A673 (cell line): ENCODE results near the gene HSD17B2. TPM values are rescaled to one million over a fixed set of nuclear protein-coding genes. Genes with fewer than 3 reads are reported as not detected.

Experiments
- BruUV-seq: library from RNA; stranded (reverse); fragments of 400-500 nt; replicated peaks from 2 replicates; lab custom pipeline; 2021; lab: Mats Ljungman, UMichigan
- CTCF ChIA-PET: fragments of 300-600 bp; sonication (Branson Sonifier 250); formaldehyde crosslinking; loops from one replicate; lab custom pipeline; 2022; ENCODE audit warnings: antibody characterized with exemption; lab: Charles Lee
- POLR2A ChIA-PET: fragments of 300-600 bp; sonication (Branson Sonifier 250); formaldehyde crosslinking; loops from one replicate; lab custom pipeline; 2022; ENCODE audit warnings: antibody characterized with exemption; ENCODE audit not compliant: low non-redundant PET; lab: Charles Lee
- DNase-seq: peaks from one replicate; pipeline ENCODE4 v3.0.0-alpha.2; 2015; ENCODE audit warnings: low spot score
- H3K27ac ChIP-seq: fragments of 200-600 bp; sonication (generic); 2 replicates; pipeline ENCODE4 v1.5.1; 2016; ENCODE audit warnings: mixed run types, low read depth, mild to moderate bottlenecking, mixed read lengths, antibody characterized with exemption, low read length; ENCODE audit not compliant: poor library complexity, severe bottlenecking
- H3K27me3 ChIP-seq: fragments of 200-600 bp; sonication (generic); replicated peaks from 2 replicates; pipeline ENCODE4 v1.6.1; 2017; ENCODE audit warnings: mixed run types, low read depth, mild to moderate bottlenecking, mixed read lengths, antibody characterized with exemption, low read length; ENCODE audit not compliant: insufficient read depth, poor library complexity
- H3K36me3 ChIP-seq: fragments of 200-600 bp; sonication (generic); 2 replicates; pipeline ENCODE4 v1.6.1; 2016; ENCODE audit warnings: mixed run types, mild to moderate bottlenecking, mixed read lengths, antibody characterized with exemption, low read length; ENCODE audit not compliant: insufficient read depth, poor library complexity, severe bottlenecking
- H3K4me1 ChIP-seq: fragments of 200-600 bp; sonication (generic); 2 replicates; pipeline ENCODE4 v1.6.1; 2017; ENCODE audit warnings: mixed run types, mild to moderate bottlenecking, mixed read lengths, antibody characterized with exemption, low read length; ENCODE audit not compliant: insufficient read depth, poor library complexity, severe bottlenecking
- H3K4me3 ChIP-seq: fragments of 200-600 bp; sonication (generic); 2 replicates; pipeline ENCODE4 v1.5.1; 2016; ENCODE audit warnings: low read depth, mixed run types, mild to moderate bottlenecking, mixed read lengths, low read length; ENCODE audit not compliant: poor library complexity, severe bottlenecking
- H3K9me3 ChIP-seq: fragments of 200-600 bp; sonication (generic); 2 replicates; pipeline ENCODE4 v1.6.1; 2016; ENCODE audit warnings: mixed run types, low read depth, mild to moderate bottlenecking, mixed read lengths, antibody characterized with exemption, low read length; ENCODE audit not compliant: poor library complexity, severe bottlenecking
- CTCF ChIP-seq: fragments of 300-800, 200-600 bp; sonication (generic); conservative IDR thresholded peaks from 2 replicates; pipeline ENCODE4 v1.5.1; 2017; ENCODE audit warnings: low read depth, mild to moderate bottlenecking, antibody characterized with exemption, low read length, moderate library complexity, mixed read lengths
- EZH2 ChIP-seq: fragments of 200-600 bp; sonication (generic); IDR thresholded peaks from 2 replicates; pipeline ENCODE4 v1.6.1; 2017; ENCODE audit warnings: borderline replicate concordance, low read depth, mild to moderate bottlenecking, mixed read lengths, antibody characterized with exemption, low read length; ENCODE audit not compliant: poor library complexity, severe bottlenecking
- intact Hi-C: fragments of 100-400 bp; cut with micrococcal nuclease; formaldehyde crosslinking; loops from one replicate; pipeline ENCODE4 v1.10.0; 2022; ENCODE audit not compliant: unreplicated experiment
- total RNA-seq: library from RNA; stranded (reverse); gene quantifications from 2 replicates; pipeline ENCODE4 v1.2.3, GENCODE V29; 2021

Gene HSD17B2
- total RNA-seq, 1 experiment from 2014 or later: 4.9 TPM

GRCh38 chr16:82116535-82116934 lies 81.5 kb downstream of the HSD17B2 start:
- H3K9me3 ChIP-seq: no peaks in the 10 kb centered on the region
- no peak for TF ChIP-seq CTCF
- no peak for TF ChIP-seq EZH2
- no peak overlapping the region for H3K27ac ChIP-seq
- ChIA-PET CTCF (interaction anchor here (0.7 kb wide), 1 partner anchor 114 kb away, joined by 3 read pairs; no protein-coding TSS in a partner anchor), POLR2A (no interaction called here)
- H3K36me3 ChIP-seq: no peaks in the 10 kb centered on the region
- peaks cover 8% of the 10 kb centered on the region for H3K4me1 ChIP-seq
- DNase-seq: peak; percentile 44
- H3K27me3 ChIP-seq: no peaks in the 10 kb centered on the region
- intact Hi-C loops: no loop called here
- BruUV-seq: no TSS peak
- no peak overlapping the region for H3K4me3 ChIP-seq

- no TSS peak for BruUV-seq
- POLR2A ChIA-PET: no interaction called here
- H3K27me3 ChIP-seq: no peaks in the 10 kb centered on the region
- TF ChIP-seq CTCF (no peak), EZH2 (no peak)
- H3K4me3 ChIP-seq: no peak overlapping the region
- no peak overlapping the region for H3K27ac ChIP-seq
- peaks cover 8% of the 10 kb centered on the region for H3K4me1 ChIP-seq
- intact Hi-C loops: no loop called here
- CTCF ChIA-PET: no interaction called here
- H3K9me3 ChIP-seq: no peaks in the 10 kb centered on the region
- DNase-seq: no peak
- H3K36me3 ChIP-seq: no peaks in the 10 kb centered on the region
Observed at GRCh38 chr16:82118749-82119148, 83.7 kb downstream of the HSD17B2 start.

GRCh38 chr16:82119405-82119804 lies 84.4 kb downstream of the HSD17B2 start:
- intact Hi-C loops: no loop called here
- CTCF ChIA-PET: no interaction called here
- no TSS peak for BruUV-seq

More at GRCh38 chr16:82119405-82119804, 84.4 kb downstream of the HSD17B2 start:
- TF ChIP-seq CTCF (no peak), EZH2 (no peak)
- Histone ChIP-seq H3K9me3 (no peaks in the 10 kb centered on the region), H3K27me3 (no peaks in the 10 kb centered on the region), H3K4me3 (no peak overlapping the region), H3K4me1 (peaks cover 8% of the 10 kb centered on the region), H3K36me3 (no peaks in the 10 kb centered on the region), H3K27ac (no peak overlapping the region)
- POLR2A ChIA-PET: no interaction called here
- no peak for DNase-seq
